Stimulated activated CD4-positive, alpha-beta T cell treated with anti-CD3 and anti-CD28 coated beads, Interleukin-4, amount 100 ng/mL, for 48 hours (primary cell): Measurements from ENCODE around the gene ARHGEF38.

Experiments used
- DNase-seq, 2 donors: peaks; one replicate each; pipeline ENCODE4 v3.0.0-alpha.2; 2020; ENCODE audit warnings: low read depth in 2 of 2

The ARHGEF38 gene, protein sequence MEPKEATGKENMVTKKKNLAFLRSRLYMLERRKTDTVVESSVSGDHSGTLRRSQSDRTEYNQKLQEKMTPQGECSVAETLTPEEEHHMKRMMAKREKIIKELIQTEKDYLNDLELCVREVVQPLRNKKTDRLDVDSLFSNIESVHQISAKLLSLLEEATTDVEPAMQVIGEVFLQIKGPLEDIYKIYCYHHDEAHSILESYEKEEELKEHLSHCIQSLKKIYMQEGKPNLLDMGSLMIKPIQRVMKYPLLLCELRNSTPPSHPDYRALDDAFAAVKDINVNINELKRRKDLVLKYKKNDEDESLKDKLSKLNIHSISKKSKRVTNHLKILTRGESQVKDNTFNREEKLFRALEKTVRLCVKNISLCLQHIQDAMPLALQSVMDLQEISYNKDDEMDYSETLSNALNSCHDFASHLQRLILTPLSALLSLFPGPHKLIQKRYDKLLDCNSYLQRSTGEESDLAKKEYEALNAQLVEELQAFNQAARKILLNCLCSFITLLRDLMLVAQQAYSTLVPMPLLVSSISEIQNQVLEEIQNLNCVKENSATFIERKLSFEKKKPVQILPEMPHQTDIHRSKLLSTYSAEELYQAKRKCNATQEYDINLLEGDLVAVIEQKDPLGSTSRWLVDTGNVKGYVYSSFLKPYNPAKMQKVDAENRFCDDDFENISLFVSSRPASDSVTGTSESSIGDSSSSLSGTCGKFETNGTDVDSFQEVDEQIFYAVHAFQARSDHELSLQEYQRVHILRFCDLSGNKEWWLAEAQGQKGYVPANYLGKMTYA

DNA sequence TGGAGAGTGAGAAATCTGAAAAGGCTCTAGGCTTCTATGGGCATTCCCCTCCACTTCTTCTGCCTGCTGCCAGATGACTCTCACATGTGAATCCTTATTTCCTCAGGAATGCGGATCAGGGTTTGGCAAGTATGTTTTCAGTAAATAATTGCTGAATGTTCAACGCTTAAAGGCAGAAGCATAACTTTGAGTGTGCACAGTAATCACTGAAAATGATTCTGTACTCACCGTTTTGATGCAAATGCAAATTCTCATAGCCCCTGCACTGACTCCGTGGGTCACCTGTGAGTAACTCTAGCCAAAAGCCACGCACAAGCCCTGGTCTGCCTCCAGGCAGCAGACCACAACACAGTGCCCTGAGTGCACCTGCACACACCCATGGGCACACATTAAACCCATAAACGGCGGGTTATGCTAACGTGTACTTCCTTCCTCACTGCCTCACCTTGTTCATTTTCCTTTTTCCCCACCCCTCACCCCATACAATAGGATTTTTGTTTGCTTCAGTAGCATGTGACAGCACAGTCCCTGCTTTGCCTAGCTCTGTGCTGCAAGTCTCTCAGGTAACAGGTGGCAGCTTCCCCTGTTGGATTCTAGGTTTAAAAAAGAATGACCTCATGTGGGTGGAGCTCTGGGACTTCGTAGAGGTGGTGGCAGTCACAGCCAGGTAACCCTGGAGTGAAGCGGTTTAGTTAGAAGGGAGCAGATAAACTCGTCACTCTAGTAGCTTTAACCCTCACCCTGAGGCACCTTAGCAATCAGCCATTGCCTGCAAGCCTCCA is at the start of gene ARHGEF38:
Gene ARHGEF38, plus strand, starts transcription at position 656 of the 782 bp plus-strand sequence. CDS start 146 bp downstream, outside the sequence.
- DNase-seq, result no peak

DNA sequence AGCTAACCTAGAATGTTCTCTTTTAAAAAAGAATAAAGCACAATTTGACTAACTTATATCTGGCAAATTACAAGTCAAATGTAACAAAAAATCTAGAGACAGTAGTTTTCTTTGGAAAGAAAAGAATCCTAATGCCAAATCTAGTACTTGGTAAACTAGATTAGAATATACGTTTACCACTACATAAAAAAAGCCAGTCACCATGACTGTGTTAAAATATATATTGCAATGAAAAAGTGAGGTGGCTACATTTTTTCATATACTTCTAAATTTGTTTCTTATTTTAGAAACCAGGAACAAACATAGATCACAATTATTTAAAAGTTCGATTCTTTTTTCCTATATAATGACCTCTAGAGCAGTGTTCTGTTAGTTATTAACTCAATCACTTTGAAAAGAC is 48.9 kb upstream of the ARHGEF38 start:
- DNase-seq, result no peak

DNA sequence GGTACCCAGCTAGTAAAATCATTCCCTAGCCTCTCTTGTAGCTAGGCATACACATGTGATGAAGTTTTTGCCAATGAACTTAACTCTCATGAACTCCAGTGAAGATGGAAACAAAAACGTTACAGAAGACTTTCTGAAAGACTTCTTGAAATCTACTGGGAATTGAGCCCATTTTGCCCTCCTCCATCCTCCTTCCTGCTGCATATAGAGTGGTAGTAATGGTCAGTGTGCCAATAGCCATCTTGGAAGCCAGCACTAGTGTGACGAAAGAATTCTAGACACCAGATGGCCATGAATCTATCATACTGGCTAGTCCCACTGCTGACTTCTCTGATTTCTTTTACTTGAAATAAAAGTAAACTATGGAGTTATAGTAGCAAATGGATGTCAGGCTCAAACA is 47.7 kb upstream of the ARHGEF38 start:
- no peak for DNase-seq

DNA sequence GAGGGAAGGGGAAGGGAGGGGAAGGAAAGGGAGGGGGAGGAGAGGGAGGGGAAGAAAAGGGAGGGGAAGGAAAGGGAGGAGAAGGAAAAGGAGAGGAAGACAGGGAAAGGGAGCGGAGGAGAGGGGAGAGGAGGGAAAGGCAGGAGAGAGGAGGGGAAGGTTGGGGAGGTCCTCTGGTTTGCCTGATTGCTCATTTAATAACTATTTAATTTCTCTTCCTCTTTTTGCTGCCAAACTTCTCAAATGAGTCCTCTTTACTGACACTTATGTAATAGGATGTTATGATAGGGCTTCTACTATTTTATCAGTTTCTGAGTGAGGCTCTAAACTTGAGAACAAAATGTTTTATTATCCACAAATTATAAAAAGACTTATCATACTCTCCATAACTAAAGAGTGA is 43.1 kb upstream of the ARHGEF38 start:
- no peak for DNase-seq

DNA sequence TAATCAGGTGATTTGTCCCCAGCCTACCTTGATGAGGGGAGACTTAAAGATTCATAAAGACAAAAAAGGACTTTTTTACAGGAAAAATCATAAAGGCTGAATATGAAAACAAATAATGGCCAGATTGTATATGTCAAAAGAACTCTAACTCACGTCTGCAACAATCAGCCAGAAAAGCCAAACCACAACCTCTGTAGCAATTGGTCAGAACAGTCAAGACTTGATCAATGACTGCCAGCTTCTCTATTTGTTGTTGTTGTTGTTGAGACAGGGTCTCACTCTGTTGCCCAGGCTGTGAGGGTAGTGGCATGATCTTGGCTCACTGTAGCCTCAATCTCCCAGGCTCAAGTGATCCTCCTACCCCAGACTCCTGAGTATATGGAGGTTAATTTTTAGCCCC is 42.7 kb upstream of the ARHGEF38 start:
- no peak for DNase-seq

DNA sequence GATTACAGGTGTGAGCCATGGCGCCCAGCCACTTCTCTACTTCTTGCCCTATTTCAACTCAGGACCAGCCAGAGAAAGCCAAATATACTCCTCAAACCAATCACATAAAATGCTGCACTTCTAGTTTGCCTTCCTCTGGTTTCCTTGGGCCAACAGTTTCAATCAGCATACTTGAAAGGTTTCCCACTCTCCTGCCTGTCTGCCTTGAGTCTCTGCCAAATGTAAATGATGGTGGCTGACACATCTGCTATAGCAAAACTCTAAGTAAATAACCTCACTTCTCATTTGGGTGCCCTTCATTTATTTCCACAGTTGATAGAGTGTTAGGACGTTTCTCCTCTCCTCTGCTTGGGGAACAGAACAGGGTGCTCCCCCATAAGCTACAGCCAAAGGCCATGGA is 42.2 kb upstream of the ARHGEF38 start:
- no peak for DNase-seq

DNA sequence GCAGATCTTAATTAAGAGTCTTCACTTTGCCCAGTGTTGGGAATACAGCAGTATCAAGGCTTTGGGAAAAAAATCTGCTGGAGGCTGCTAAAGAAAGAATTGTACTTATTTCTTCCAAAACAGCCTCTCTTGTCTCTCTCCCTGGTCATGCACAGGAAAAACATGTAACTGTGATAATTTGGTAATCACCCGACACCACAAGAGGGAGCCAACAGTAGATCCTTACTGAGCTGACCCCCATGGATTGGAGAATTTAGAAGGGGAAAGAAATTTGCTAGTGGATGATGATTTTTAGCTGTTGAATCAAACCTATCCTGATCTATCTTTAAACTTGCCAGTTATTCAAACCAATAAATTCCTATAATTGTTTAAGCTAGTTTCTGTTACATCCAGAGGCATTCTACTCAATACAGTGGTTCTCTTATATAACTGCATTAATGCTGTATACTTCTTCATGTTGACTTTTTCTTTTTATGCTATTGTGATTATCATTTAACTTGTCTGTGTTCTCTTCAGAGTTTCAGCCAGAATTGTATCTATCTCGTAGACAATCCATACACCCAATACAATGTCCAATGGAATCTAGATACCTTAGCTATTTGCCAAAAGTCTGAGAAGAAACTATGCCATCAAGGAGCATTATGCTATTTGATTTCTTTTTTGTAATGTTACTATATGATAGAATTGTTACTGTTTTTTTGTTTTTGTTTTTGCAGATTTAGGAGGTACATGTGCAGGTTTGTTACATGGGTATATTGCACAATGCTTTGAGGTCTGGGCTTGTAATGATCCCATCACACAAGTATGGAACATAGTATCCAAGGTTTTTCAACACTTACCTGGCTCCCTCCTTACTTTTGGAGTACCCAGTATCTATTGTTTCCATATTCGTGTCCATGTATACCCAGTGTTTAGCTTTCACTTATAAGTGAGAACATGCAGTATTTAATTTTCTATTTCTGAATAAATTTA is 31.3 kb upstream of the ARHGEF38 start:
- DNase-seq, result no peak

DNA sequence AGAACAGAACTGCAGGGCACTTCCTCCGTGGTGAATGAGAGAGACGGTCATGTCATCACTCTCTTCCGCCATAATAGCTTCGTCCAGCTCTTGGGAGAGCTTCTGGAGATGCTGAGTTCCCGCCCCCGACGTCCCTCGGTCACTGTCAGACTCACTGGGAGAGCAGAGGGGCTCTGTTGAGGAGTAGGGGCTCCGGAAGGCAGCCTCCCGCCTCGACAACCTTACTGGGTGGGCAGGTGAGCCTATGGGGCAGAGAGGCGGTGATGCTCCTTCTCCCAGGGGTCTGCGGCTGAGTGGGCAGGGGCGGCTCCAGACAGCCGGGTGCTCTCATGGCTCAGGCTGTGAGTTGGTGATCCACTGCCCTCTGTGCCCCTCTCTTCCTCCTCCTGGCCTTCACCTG is 25.8 kb upstream of the ARHGEF38 start:
- no peak for DNase-seq

DNA sequence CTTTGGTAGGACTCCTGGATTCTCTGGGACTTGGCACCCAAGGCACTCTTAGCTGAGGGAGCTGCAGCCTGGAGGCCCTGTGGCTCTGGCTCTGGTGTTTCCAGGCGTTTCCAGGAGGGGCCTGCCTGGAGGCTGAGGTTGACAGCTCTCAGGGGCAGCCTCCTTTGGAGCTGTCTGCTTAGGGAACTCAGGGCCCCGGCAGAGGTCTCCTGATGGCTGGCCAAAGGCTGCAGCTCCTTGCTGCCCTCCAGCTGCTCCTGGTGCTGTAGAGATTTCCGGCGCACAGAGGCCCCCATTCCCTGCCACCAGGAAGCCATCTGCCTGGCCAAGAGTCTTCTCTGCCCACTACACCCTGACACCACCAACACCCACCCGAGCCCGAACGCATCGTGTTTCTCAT is 25.3 kb upstream of the ARHGEF38 start:
- no peak for DNase-seq

DNA sequence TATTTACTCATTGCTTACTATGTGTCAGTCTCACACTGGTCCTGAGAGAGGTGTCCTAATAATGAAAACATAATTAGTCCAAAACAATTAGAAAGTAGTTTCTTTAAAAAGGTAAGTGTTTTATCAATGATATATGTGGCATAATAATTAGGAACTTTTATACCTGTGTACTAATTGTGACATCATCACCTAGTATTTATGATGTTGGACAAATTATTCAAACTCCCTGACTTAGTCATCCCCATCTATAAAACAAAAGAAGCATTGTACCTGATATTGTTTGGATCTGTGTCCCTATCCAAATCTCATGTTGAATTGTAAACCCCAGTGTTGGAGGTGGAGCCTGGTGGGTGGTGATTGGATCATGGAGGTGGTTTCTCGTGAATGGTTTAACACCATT is 15.8 kb upstream of the ARHGEF38 start:
- DNase-seq, result no peak

DNA sequence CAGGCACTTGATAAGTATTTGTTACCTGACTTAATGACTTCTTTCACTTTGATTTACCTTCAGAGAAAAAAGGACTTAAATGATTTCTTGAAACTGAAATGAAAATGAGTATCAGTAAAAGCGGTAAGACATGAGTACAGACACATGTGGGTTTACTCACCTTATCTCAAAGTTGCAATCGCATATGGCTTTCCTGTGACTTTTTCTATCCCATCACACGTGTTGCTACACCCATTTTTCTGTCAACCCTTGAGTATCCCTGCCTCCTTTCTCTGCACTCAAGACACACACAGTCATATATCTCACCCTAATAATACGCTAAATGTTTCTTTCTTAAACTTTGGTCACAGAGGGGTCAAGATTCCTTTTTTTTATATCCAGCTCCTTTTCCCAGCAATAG is 11.0 kb upstream of the ARHGEF38 start:
- no peak for DNase-seq

DNA sequence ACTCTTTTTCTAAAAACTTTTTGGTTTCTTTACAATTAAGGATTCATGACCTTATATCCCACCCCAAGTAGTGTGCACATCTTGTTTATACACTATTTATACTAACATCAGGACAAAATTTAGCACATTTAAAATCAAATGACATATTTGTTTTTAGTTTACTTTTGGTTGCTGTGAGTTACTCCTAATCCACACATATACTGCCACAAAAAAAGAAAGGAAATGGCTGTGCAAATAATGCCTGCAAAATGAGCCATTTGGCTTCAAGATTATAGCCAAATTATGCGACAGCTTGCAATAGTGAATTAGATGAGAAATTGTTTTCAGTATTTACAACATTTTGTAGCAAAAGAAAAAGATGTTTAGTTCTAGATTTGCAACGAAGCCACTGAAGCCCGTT is 10.4 kb upstream of the ARHGEF38 start:
- DNase-seq, result no peak

DNA sequence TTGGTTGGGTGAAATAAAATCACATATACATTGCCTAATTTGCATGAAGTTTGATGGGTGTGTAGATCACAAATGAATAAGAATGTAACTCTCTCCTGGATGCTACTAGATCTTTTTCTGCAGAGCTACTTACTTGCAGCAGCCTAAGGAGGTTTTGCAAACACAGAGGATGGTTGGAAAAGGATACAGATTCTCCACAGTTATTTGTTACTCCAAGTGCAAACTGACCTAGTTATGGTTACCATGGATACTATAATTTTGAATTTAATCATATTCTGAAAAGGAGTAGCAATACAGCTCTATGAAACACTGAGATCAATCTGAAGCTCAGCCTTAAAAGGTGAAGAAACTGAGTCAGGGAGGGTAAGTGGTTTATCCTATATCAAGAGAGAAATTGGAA is 9.1 kb upstream of the ARHGEF38 start:
- DNase-seq, result no peak

DNA sequence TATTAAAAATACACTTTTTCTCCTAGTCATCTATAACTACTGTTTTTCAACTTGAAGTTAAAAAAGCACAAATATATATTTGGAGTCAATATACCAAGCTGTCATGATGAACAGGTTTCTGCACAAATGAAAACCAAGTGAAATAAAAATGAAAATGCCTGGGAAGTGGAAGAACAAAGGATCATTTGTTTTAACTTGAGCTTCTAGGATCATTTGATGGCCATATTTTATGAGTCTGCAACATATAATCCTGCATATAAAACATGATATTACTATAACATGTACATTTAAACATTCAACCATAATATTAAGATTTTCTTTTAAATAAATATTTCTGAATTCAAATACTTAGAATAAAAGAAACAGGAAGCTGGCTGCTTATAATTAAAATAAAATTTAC is 8.5 kb upstream of the ARHGEF38 start:
- no peak for DNase-seq

DNA sequence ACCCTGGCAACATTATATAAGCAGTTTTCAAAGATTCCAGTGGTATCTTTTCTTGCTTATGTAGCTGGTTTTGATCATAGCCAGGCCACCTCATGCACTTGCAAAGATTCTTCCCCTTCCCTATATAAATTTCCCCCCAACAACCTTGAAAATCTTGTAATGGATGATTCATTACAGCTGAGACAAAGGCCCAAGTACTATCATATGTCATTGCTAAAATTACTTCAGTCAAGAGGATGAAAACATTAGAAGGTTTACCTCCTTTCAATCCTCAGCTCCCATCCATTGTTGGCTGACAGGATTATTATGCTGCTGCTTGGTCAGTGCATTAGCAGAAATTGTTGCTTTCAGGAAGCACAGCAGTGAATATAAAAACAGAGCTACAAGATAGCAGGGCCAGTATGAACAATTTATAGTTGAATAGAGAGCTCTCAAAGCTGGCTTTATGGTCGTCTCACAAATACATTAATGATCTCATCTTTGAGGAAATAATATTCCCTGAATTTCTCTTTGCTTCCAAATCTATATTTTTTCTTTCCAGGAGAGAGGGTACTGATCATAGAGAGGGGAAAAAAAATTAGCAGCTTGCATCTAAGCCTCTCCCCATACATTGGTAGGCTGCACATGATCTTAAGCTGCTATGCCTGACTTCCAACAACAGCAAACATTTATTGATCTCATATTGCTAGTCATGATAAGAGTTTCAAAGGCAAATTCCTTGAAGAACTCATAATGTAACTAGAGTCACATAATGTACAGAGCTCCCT is 7.7 kb upstream of the ARHGEF38 start:
- no peak for DNase-seq

DNA sequence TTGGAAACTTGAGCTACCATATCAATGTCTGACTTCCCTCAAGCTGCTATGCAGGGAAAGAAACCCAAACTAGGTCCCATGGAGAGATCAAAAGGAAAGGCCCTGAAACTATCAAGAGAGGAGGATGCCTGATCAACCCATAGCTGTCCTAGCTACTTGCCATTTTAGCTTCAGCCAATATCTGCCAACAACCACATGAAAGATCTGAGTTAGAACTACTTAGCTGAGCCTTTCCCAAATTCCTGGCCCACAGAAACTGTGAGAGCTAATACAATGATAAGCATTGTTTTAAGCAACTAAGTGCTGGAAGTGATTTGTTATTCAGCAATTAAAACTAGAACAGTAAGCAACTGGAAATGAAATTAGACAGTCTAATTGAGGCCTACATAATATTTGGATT is 6.3 kb upstream of the ARHGEF38 start:
- DNase-seq, result no peak

DNA sequence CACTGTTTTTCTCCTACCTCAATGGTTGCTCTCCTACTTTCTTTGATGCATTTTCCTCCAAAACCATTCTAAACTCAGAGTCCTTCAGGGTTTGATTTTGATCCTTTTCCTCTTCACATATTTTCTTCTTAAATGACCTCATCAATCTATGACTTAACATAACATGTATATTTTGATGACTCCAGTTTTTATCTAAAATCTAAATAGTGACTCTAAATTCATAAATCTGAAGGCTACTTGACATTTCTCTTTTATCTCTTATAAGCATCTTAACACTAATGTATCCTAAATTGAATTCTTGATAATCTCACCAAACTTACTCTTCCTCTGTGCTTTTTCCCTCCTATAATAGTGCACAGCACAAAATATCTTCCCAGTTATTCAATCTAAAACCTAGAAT is 4.7 kb upstream of the ARHGEF38 start:
- no peak for DNase-seq

DNA sequence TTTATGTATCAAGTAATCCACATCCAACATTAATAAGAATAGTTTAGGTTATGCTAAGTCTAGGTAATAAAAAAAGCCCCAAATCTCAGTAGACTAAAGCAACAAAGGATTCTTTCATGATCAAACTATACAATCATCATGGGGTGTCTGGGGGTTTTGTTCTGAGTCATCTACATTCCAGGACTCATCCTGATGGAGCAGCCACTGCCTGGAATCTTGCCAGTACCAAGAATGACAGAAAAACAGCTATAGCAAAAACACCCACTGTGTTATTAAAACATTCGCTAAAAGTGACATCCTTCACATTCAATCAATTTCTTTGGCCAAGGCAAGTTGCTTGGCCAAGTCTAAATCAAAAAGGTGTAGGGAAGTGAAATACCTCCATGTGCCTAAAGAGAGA is 3.9 kb upstream of the ARHGEF38 start:
- no peak for DNase-seq

DNA sequence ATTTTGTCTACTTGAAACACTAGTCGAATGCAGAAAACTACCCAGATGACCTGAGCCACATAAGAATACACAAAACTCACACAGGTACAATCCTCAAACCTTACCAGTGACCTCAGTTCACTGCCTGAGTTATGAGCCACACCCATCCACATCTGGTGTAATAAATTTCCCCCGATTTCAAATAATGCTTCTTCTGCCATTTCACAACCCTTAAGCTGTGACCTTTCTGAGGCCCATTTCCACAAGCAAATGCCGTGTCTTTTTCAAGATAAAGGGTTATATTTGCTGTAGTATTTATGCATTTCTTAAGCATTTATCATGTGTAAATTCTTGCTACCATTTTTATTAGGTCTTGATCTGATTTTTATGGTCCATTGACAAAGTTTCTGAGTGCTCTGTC is 1.8 kb upstream of the ARHGEF38 start:
- no peak for DNase-seq

DNA sequence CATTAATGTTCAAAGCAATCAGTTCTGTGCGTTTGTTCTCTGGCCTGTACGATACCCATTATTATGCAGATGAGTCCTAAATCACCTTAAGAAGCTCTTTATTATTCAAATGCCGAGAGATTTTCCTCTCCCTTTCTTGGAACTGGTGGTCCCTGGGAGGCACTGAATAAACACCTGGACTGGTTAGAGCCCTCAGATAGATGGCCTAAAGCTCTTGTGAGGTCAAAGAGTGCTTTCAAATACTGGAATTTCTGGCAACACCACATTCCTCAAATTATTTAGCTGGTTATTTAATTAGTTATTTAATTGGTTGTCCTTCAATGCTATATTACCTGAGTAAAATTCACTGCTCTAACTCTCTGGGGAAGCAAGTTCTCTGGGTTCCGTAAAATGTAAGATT is 3.0 kb downstream of the ARHGEF38 start:
- no peak for DNase-seq

DNA sequence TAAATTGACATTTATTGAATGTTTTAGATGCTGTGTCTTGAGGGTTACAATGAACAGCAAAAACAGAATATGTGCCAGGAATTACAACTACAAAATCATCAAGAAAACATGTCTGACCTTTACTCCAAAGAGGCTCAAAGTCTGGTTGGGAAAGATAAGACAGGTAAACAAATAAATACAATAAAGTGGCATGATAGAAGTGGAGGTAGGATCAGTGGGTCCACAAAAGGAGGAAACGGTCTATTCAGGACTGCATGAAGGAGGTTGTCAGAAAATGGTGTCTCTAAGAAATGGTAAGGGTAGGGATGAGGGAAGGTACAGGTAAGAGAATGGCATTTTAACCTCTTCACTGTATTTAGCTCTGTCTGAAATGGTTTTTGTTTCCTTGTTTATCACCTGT is 3.8 kb downstream of the ARHGEF38 start:
- no peak for DNase-seq
